Measurements from ENCODE around the gene C1orf94.

DNA sequence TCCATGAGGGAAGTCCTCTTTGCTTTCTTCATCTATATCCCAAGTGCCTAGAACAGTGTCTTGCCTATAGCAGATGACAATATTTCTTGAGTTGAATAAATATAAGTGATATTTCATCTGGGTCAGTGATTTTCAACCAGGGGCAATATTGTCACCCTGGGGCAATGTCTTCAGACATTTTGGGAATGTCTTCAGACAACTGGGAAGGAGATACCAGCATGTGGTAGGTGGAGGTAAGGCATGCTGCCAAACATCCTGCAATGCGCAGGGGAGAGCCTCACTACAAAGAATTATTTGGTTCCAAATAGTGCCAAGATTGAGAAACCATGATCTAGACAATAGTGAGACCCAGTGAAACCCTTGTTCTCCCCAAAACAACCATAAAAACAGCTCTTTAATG lies 54.7 kb downstream of the C1orf94 start:
- TF ChIP-seq, protein P1, sequence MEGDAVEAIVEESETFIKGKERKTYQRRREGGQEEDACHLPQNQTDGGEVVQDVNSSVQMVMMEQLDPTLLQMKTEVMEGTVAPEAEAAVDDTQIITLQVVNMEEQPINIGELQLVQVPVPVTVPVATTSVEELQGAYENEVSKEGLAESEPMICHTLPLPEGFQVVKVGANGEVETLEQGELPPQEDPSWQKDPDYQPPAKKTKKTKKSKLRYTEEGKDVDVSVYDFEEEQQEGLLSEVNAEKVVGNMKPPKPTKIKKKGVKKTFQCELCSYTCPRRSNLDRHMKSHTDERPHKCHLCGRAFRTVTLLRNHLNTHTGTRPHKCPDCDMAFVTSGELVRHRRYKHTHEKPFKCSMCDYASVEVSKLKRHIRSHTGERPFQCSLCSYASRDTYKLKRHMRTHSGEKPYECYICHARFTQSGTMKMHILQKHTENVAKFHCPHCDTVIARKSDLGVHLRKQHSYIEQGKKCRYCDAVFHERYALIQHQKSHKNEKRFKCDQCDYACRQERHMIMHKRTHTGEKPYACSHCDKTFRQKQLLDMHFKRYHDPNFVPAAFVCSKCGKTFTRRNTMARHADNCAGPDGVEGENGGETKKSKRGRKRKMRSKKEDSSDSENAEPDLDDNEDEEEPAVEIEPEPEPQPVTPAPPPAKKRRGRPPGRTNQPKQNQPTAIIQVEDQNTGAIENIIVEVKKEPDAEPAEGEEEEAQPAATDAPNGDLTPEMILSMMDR (IDR thresholded peaks at IDR 0.05; ENCODE audit: low read depth, low read length) = no peak
- no peak for TF ChIP-seq EZH2phosphoT487 (IDR thresholded peaks at IDR 0.05; ENCODE audit: low read depth)

Data from OCI-LY3 (cell line).